HepG2 (cell line): ENCODE measurements around the gene METTL22. TPM values are rescaled to one million over a fixed set of nuclear protein-coding genes. Genes with fewer than 3 reads are reported as not detected.
A peak's percentile ranks its signal among the peaks of the same experiment; 100 is the strongest.

Experiments used
- ATAC-seq: fragments of 200-7000 bp; cut with Tn5 transposase; 3 replicates; pipeline ENCODE4 v1.9.1; 2020; ENCODE audit warnings: mild to moderate bottlenecking, moderate library complexity
- BruUV-seq: library from RNA; stranded (reverse); fragments of 400-500 nt; replicated peaks from 2 replicates; lab custom pipeline; 2021; lab: Mats Ljungman, UMichigan
- CTCF ChIA-PET: fragments of 300-600 bp; formaldehyde crosslinking; extraction: SDS; loops from one replicate; lab custom pipeline; 2021; ENCODE audit warnings: low total read pairs, inconsistent platforms, low intra/inter-chr PET ratio; lab: Yijun Ruan, JAX
- POLR2A ChIA-PET: fragments of 350-600 bp; sonication (Branson Sonifier 250); formaldehyde crosslinking; loops from one replicate; lab custom pipeline; 2020; ENCODE audit warnings: antibody characterized with exemption, inconsistent platforms; lab: Yijun Ruan, JAX
- DNase-seq: peaks from one replicate; pipeline ENCODE4 v3.0.0-alpha.2; 2015; ENCODE audit warnings: low spot score
- FAIRE-seq: peaks from 3 replicates; lab custom pipeline; 2011; peaks lifted over from hg19 to GRCh38; lab: Jason Lieb, UNC
- H2AFZ ChIP-seq: one replicate; pipeline ENCODE4 v1.6.1; 2011; ENCODE audit warnings: low read length, inconsistent platforms
- H3K27ac ChIP-seq: fragments of 300-600 bp; 3 replicates; pipeline ENCODE4 v1.8.0; 2011; ENCODE audit warnings: mixed run types, mild to moderate bottlenecking, mixed read lengths, low read length, inconsistent platforms; ENCODE audit not compliant: insufficient read depth; ENCODE audit errors: extremely low read length
- H3K27me3 ChIP-seq, 2 experiments: fragments of 200-600 bp in 1 of 2; 2 replicates in 1 of 2; 3 replicates in 1 of 2; pipeline versions ENCODE4 v1.6.0 to v1.8.0; 2011; ENCODE audit warnings: low read length in 2 of 2, mild to moderate bottlenecking in 2 of 2, moderate library complexity in 2 of 2, inconsistent platforms in 1 of 2; ENCODE audit not compliant: insufficient read depth in 2 of 2, control insufficient read depth in 1 of 2
- H3K36me3 ChIP-seq, 2 experiments: fragments of 200-600 bp in 1 of 2; replicated peaks in 1 of 2; 2 replicates in 1 of 2; 3 replicates in 1 of 2; pipeline versions ENCODE4 v1.5.1 to v1.8.0; 2011; ENCODE audit warnings: low read length in 2 of 2, inconsistent platforms in 1 of 2; ENCODE audit not compliant: insufficient read depth in 2 of 2, control insufficient read depth in 1 of 2
- H3K4me1 ChIP-seq: 2 replicates; pipeline ENCODE4 v1.5.1; 2012; ENCODE audit warnings: low read length, inconsistent platforms; ENCODE audit not compliant: insufficient read depth
- H3K4me2 ChIP-seq: 2 replicates; pipeline ENCODE4 v1.6.0; 2011; ENCODE audit warnings: low read depth, low read length, inconsistent platforms
- H3K4me3 ChIP-seq, 3 experiments: fragments of 200-600 bp in 1 of 3; sonication (generic), shearing (Covaris generic) in 1 of 3; replicated peaks in 1 of 3; 2 replicates each; pipeline ENCODE4 v1.5.1; 2011 to 2016; ENCODE audit warnings: low read length in 3 of 3, inconsistent platforms in 2 of 3, low read depth in 2 of 3, mild to moderate bottlenecking in 2 of 3, control low read depth in 1 of 3, mixed read lengths in 1 of 3; ENCODE audit not compliant: insufficient read depth in 1 of 3
- H3K79me2 ChIP-seq: one replicate; pipeline ENCODE4 v1.6.1; 2011; ENCODE audit warnings: low read length, inconsistent platforms; ENCODE audit not compliant: insufficient read depth
- H3K9ac ChIP-seq: 2 replicates; pipeline ENCODE4 v1.6.0; 2011; ENCODE audit warnings: mild to moderate bottlenecking, low read depth, low read length, inconsistent platforms; ENCODE audit not compliant: insufficient read depth
- H3K9me3 ChIP-seq: 2 replicates; pipeline ENCODE4 v1.5.1; 2012; ENCODE audit warnings: mild to moderate bottlenecking, low read length
- H4K20me1 ChIP-seq: 2 replicates; pipeline ENCODE4 v1.6.0; 2011; ENCODE audit warnings: inconsistent platforms, mild to moderate bottlenecking, low read length, moderate library complexity; ENCODE audit not compliant: insufficient read depth
- SYNCRIP ChIP-seq: fragments of 200-400 bp; formaldehyde crosslinking; IDR thresholded peaks from 2 replicates; pipeline ENCODE4 v1.6.1; 2018; ENCODE audit warnings: mild to moderate bottlenecking, low read depth, low read length; ENCODE audit not compliant: insufficient read depth
- ZNF124 ChIP-seq: sonication (generic); formaldehyde crosslinking; IDR thresholded peaks from 2 replicates; pipeline ENCODE4 v1.4.0; 2020; ENCODE audit warnings: missing genetic modification reagents
- ZNF234 ChIP-seq: sonication (generic); formaldehyde crosslinking; conservative IDR thresholded peaks from 2 replicates; pipeline ENCODE4 v1.5.1; 2020; ENCODE audit warnings: mild to moderate bottlenecking, missing genetic modification reagents
- ZNF329 ChIP-seq: sonication (generic); formaldehyde crosslinking; IDR thresholded peaks from 2 replicates; pipeline ENCODE4 v1.9.0; 2021; ENCODE audit warnings: low read depth, mild to moderate bottlenecking, missing genetic modification reagents
- ZNF574 ChIP-seq: sonication (generic); formaldehyde crosslinking; IDR thresholded peaks from 2 replicates; pipeline ENCODE4 v1.4.0; 2020; ENCODE audit warnings: missing genetic modification reagents
- ZNF629 ChIP-seq: sonication (generic); formaldehyde crosslinking; conservative IDR thresholded peaks from 2 replicates; pipeline ENCODE4 v1.5.0; 2020; ENCODE audit warnings: missing genetic modification reagents
- WGBS: methylation state at CpG from one replicate; pipeline ENCODE4 v1.1.6; 2017; ENCODE audit warnings: low lambda C conversion rate; 5-methylcytosine and 5-hydroxymethylcytosine counted together
- in situ Hi-C: cut with HindIII; loops from 2 replicates; pipeline ENCODE4 v1.10.0; 2017; ENCODE audit warnings: low pct_unique_long_range_greater_than_20kb; ENCODE audit not compliant: extremely low pct_ligation_motif_present
- intact Hi-C: fragments of 100-400 bp; cut with micrococcal nuclease; formaldehyde crosslinking; loops from one replicate; pipeline ENCODE4 v1.10.0; 2022; ENCODE audit not compliant: unreplicated experiment
- polyA plus RNA-seq, 8 experiments: library from polyadenylated mRNA; depleted of rRNA in 3 of 8; stranded (reverse) in 7 of 8; unstranded in 1 of 8; fragments of >200 nt; fragmentation: Illumina TruSeq in 4 of 8; extraction: Trizol in 4 of 8; gene quantifications; 2 replicates each; pipeline versions ENCODE4 v1.2.1 to v1.2.3, GENCODE V29; 2011 to 2016; ENCODE audit warnings: low read depth in 4 of 8, missing spikeins in 1 of 8, mixed read lengths in 1 of 8; ENCODE audit not compliant: insufficient read depth in 1 of 8
- total RNA-seq, 5 experiments: library from RNA; depleted of rRNA; stranded (reverse); fragments of >200 nt; fragmentation: Illumina TruSeq; extraction: Trizol; gene quantifications; 2 replicates each; pipeline ENCODE4 v1.2.3, GENCODE V29; 2016; ENCODE audit warnings: low read depth in 1 of 5

METTL22 gene
- total and polyA plus RNA-seq, 2 of the 13 experiments (the other 11 are each of a cell fraction or from before 2014, with no cell fraction given): 36.2 to 94.8 TPM

DNA sequence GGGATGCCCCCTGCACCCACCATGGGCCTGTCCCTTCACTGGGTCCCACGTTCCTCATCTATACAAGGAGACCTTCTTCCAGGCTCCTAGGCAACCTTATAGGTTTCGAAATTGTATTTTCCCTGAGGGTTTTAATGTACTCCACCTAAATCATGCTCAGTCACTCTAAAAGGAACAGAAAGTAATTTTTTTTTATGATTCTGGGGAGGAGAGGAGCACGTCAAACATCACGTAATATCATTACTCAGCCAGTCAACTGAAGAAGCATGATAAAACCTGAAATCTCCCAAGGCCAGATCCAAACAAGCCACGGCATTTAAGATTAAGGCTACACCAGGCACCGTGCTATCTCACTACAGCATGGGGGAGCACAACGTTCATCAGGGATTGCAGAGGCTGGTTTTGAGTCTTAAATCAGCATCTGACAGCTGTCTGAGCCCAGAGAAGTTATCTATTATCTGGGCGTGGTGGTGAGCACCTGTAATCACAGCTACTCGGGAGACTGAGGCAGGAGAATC lies 27.3 kb upstream of the METTL22 start (continued):
- no peak for TF ChIP-seq ZNF574 (CRISPR knock-in tag)
- TF ChIP-seq ZNF124: no peak
- TF ChIP-seq SYNCRIP: no peak

- ChIA-PET POLR2A (no interaction called here), CTCF (no interaction called here)
- H3K79me2 ChIP-seq: no peaks in the 10 kb centered on the region
- TF ChIP-seq ZNF234 (CRISPR knock-in tag) (no peak), ZNF329 (CRISPR knock-in tag) (no peak), ZNF629 (CRISPR knock-in tag) (peak; percentile 79)
- FAIRE-seq (no peak), DNase-seq (no peak), ATAC-seq (no peak)
- peaks cover 1 to 10% of the 10 kb centered on the region in 2 experiments; a peak in 2 of 5 replicates for H3K27me3 ChIP-seq
- H3K4me3 ChIP-seq: no peak overlapping the region
- WGBS: 49% methylated on average over 5 of the region's 5 CpGs
- BruUV-seq: no TSS peak
- in situ Hi-C loops (no loop called here), intact Hi-C loops (no loop called here)
- H3K27ac ChIP-seq: no peak overlapping the region
- no peaks in the 10 kb centered on the region for H4K20me1 ChIP-seq
- no peak overlapping the region for H3K4me2 ChIP-seq
- H3K9ac ChIP-seq: no peak overlapping the region
- H3K4me1 ChIP-seq: peaks cover 17% of the 10 kb centered on the region; the same call in 1 of the 2 replicates
- peaks cover 15% of the 10 kb centered on the region for H3K9me3 ChIP-seq
- H3K36me3 ChIP-seq: no peaks in the 10 kb centered on the region
- no peak overlapping the region for H2AFZ ChIP-seq
These were observed 25.7 kb upstream of the METTL22 start for GRCh38 chr16:8595783-8596182.
